BLaER1 treated with 17β-estradiol and CSF1 and Interleukin-3, amounts not matched to agents 10 nM and 100 nM (cell line): ENCODE data around the gene PATJ.
"Not testable (repeated sequence)": the region's sequence is repeated elsewhere in the genome, so short reads cannot be mapped to it uniquely, and the experiment has no call there.

Experiments
- H3K27ac ChIP-seq, 11 experiments: shearing (Covaris generic); formaldehyde crosslinking; 2 replicates each; pipeline ENCODE4 v1.8.1; 2022
- H3K27me3 ChIP-seq, 11 experiments: shearing (Covaris generic); formaldehyde crosslinking; 2 replicates each; pipeline ENCODE4 v1.8.1; 2022
- H3K36me3 ChIP-seq, 11 experiments: shearing (Covaris generic); formaldehyde crosslinking; 2 replicates each; pipeline ENCODE4 v1.8.1; 2022
- H3K4me1 ChIP-seq, 10 experiments: shearing (Covaris generic); formaldehyde crosslinking; 2 replicates each; pipeline ENCODE4 v1.8.1; 2022
- H3K4me2 ChIP-seq, 11 experiments: shearing (Covaris generic); formaldehyde crosslinking; 2 replicates each; pipeline ENCODE4 v1.8.1; 2022
- H3K4me3 ChIP-seq, 10 experiments: shearing (Covaris generic); formaldehyde crosslinking; 2 replicates each; pipeline ENCODE4 v1.8.1; 2022
- H3K9ac ChIP-seq, 11 experiments: shearing (Covaris generic); formaldehyde crosslinking; 2 replicates each; pipeline ENCODE4 v1.8.1; 2022
- H3K9me3 ChIP-seq, 11 experiments: shearing (Covaris generic); formaldehyde crosslinking; replicated peaks in 1 of 11; 2 replicates each; pipeline ENCODE4 v1.8.1; 2022
- H4K20me1 ChIP-seq, 11 experiments: shearing (Covaris generic); formaldehyde crosslinking; 2 replicates each; pipeline ENCODE4 v1.8.1; 2022
- Cebpa-rat ChIP-seq, 11 experiments: shearing (Covaris generic); IDR thresholded peaks; 2 replicates each; pipeline ENCODE4 v1.8.1; 2022

The PATJ gene

DNA sequence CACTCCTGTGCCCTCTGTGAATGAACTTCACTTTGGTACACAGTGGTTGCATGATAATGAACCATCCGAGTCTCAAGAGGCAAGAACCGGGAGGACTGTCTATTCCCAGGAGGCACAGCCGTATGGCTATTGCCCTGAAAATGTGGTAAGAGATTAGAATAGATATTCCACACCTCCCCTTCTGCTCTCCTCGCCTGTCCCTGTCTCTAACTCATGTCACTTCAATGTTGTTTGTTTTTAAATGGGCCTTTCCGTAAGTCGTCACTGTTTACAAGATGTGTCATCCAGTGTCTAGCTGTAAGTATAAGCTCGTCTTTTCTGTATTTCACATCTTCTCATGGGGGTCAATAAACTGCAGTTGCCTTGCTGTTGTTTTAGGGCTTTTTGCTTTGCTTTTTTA lies 122.2 kb downstream of the PATJ start:
- Histone ChIP-seq H3K4me3 (no peak overlapping the region), H3K27ac (no peak overlapping the region), H3K4me1 (peaks cover 0 to 10% (median 5%) of the 10 kb centered on the region in 10 experiments; a peak in 8 of 20 replicates), H3K9me3 (peaks cover under 1 to 5% (median 3%) of the 10 kb centered on the region in 11 experiments; a peak in 20 of 22 replicates), H4K20me1 (no peaks in the 10 kb centered on the region), H3K9ac (no peak overlapping the region), H3K4me2 (peak overlapping the region in 7 of 11 experiments; percentile 4 to 44 (median 41); a peak in 10 of 22 replicates), H3K36me3 (no peaks in the 10 kb centered on the region), H3K27me3 (no peaks in the 10 kb centered on the region)
- TF ChIP-seq Cebpa-rat (IDR thresholded peaks at IDR 0.05) = no peak

GRCh38 chr1:61865646-61866220 lies 123.5 kb downstream of the PATJ start:
- Histone ChIP-seq H3K4me3 (no peak overlapping the region), H3K9me3 (peaks cover 13 to 18% (median 16%) of the 10 kb centered on the region in 11 experiments), H3K27ac (no peak overlapping the region), H3K4me2 (0 out of 22 replicates have a peak overlapping the region, but pooled peaks of 1 of the 11 experiments have one; percentile 12), H3K9ac (no peak overlapping the region), H3K27me3 (no peaks in the 10 kb centered on the region), H3K4me1 (peaks cover 0 to 10% (median 5%) of the 10 kb centered on the region in 10 experiments; a peak in 8 of 20 replicates), H3K36me3 (0 out of 22 replicates have a peak, but pooled peaks cover 0 to 5% (median 0%) of the 10 kb centered on the region in 11 experiments), H4K20me1 (no peaks in the 10 kb centered on the region)
- no peak for TF ChIP-seq Cebpa-rat (IDR thresholded peaks at IDR 0.05)

GRCh38 chr1:61869691-61870109 lies 127.4 kb downstream of the PATJ start:
- H4K20me1 ChIP-seq = no peaks in the 10 kb centered on the region
- peaks cover 0 to 4% (median 0%) of the 10 kb centered on the region in 10 experiments; a peak in 4 of 20 replicates for H3K4me1 ChIP-seq
- no peak overlapping the region for H3K27ac ChIP-seq
- TF ChIP-seq Cebpa-rat (IDR thresholded peaks at IDR 0.05) = no peak
- H3K9me3 ChIP-seq = peaks cover 30 to 46% (median 36%) of the 10 kb centered on the region in 11 experiments
- no peaks in the 10 kb centered on the region for H3K27me3 ChIP-seq
- no peak overlapping the region for H3K4me2 ChIP-seq
- H3K4me3 ChIP-seq = no peak overlapping the region
- no peak overlapping the region for H3K9ac ChIP-seq
- peaks cover 0 to 6% (median 0%) of the 10 kb centered on the region in 11 experiments; a peak in 2 of 22 replicates for H3K36me3 ChIP-seq

- Histone ChIP-seq H3K36me3 (peaks cover 0 to 6% (median 0%) of the 10 kb centered on the region in 11 experiments; a peak in 2 of 22 replicates), H3K9me3 (peaks cover 30 to 46% (median 36%) of the 10 kb centered on the region in 11 experiments), H3K4me2 (no peak overlapping the region), H3K9ac (no peak overlapping the region), H3K4me3 (no peak overlapping the region), H3K27ac (no peak overlapping the region), H4K20me1 (no peaks in the 10 kb centered on the region), H3K27me3 (no peaks in the 10 kb centered on the region), H3K4me1 (no peaks in the 10 kb centered on the region)
- no peak for TF ChIP-seq Cebpa-rat (IDR thresholded peaks at IDR 0.05)
Measured at GRCh38 chr1:61872206-61872605, 129.9 kb downstream of the PATJ start.

- Histone ChIP-seq H4K20me1 (no peaks in the 10 kb centered on the region), H3K4me2 (no peak overlapping the region), H3K9me3 (peaks cover 30 to 46% (median 36%) of the 10 kb centered on the region in 11 experiments), H3K27me3 (no peaks in the 10 kb centered on the region), H3K36me3 (peaks cover 0 to 6% (median 0%) of the 10 kb centered on the region in 11 experiments; a peak in 2 of 22 replicates), H3K4me1 (no peaks in the 10 kb centered on the region), H3K4me3 (no peak overlapping the region), H3K27ac (no peak overlapping the region), H3K9ac (no peak overlapping the region)
- TF ChIP-seq Cebpa-rat (IDR thresholded peaks at IDR 0.05) = no peak
Measured at GRCh38 chr1:61873581-61873980, 131.3 kb downstream of the PATJ start.

DNA sequence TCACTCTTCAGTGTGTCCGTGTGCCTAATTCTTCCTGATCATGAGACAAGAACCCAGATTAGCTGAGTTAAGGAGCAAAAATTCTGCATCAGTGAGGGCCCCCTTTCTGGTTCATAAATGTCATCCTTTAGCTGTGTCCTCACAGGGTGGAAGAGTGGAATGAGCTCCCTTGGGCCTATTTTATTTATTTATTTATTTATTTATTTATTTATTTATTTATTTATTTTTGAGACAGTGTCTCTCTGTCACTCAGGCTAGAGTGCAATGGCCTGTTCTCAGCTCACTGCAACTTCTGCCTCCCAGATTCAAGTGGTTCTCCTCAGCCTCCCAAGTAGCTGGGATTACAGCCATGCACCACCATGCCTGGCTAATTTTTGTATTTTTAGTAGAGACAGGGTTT lies 131.7 kb downstream of the PATJ start:
- Histone ChIP-seq H3K4me1 (no peaks in the 10 kb centered on the region), H4K20me1 (no peaks in the 10 kb centered on the region), H3K4me2 (no peak overlapping the region), H3K9me3 (peaks cover 30 to 46% (median 36%) of the 10 kb centered on the region in 11 experiments), H3K36me3 (peaks cover 0 to 6% (median 0%) of the 10 kb centered on the region in 11 experiments; a peak in 2 of 22 replicates), H3K27ac (no peak overlapping the region), H3K4me3 (no peak overlapping the region), H3K27me3 (no peaks in the 10 kb centered on the region), H3K9ac (no peak overlapping the region)
- TF ChIP-seq Cebpa-rat (IDR thresholded peaks at IDR 0.05) = no peak

DNA sequence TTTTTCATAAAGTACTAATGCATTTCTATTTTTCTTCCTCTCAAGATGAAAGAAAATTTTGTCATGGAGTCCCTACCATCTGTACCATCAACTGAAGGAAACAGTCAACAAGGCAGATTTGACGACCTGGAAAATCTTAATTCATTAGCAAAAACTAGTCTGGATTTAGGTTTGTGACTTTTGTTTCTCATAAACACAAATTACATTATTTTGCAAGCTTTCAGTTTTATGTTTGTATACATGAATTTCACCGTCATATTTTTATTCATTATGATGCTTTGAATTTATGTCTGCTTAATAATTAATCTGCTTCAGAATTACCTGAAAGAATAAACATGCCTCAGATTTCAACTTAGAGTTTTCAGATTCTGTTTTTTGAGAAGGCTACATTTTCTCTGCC lies 132.9 kb downstream of the PATJ start:
- Histone ChIP-seq H3K4me1 (no peaks in the 10 kb centered on the region), H3K4me2 (no peak overlapping the region), H3K27me3 (no peaks in the 10 kb centered on the region), H3K9ac (no peak overlapping the region), H3K27ac (no peak overlapping the region), H3K4me3 (no peak overlapping the region), H4K20me1 (no peaks in the 10 kb centered on the region), H3K9me3 (peaks cover 23 to 35% (median 26%) of the 10 kb centered on the region in 11 experiments), H3K36me3 (peaks cover 0 to 6% (median 0%) of the 10 kb centered on the region in 11 experiments; a peak in 2 of 22 replicates)
- no peak for TF ChIP-seq Cebpa-rat (IDR thresholded peaks at IDR 0.05)

- not testable (repeated sequence) for H3K4me2 ChIP-seq, H3K4me3 ChIP-seq, H3K9me3 ChIP-seq, H3K4me1 ChIP-seq, H3K27me3 ChIP-seq, H3K9ac ChIP-seq, H3K36me3 ChIP-seq, H4K20me1 ChIP-seq, H3K27ac ChIP-seq
Measured at GRCh38 chr1:61879887-61880474, 137.7 kb downstream of the PATJ start.

- no peaks in the 10 kb centered on the region for H3K36me3 ChIP-seq
- no peaks in the 10 kb centered on the region for H4K20me1 ChIP-seq
- H3K27me3 ChIP-seq = no peaks in the 10 kb centered on the region
- no peaks in the 10 kb centered on the region for H3K4me1 ChIP-seq
- no peak overlapping the region for H3K4me2 ChIP-seq
- H3K4me3 ChIP-seq = no peak overlapping the region
- TF ChIP-seq Cebpa-rat (IDR thresholded peaks at IDR 0.05) = no peak
- no peaks in the 10 kb centered on the region for H3K9me3 ChIP-seq
- no peak overlapping the region for H3K9ac ChIP-seq
- no peak overlapping the region for H3K27ac ChIP-seq
Measured at GRCh38 chr1:61887076-61887867, 145.0 kb downstream of the PATJ start.
